Measurements from ENCODE around the gene RYR1. TPM values are rescaled to one million over a fixed set of nuclear protein-coding genes. Genes with fewer than 3 reads are reported as not detected.
A peak's percentile ranks its signal among the peaks of the same experiment; 100 is the strongest.

The RYR1 gene
- total RNA-seq, 2 experiments from 2014 or later: 2.0 to 3.1 TPM

DNA sequence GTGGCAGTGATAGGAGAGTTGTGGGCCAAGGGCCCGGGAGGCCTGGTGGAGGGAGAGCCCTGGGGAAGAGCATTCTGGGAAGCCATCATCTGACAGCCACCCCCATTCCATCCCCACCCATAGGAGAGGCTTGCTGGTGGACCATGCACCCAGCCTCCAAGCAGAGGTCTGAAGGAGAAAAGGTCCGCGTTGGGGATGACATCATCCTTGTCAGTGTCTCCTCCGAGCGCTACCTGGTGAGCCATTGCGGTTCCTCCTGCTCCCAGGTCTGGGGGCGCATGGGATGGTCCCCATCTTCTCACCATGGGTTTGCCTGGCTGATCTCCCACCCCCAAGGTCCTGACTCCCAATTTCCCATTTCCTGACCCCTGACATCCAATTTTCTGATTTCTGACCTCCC, 10.5 kb downstream of the RYR1 start:
- Mint-ChIP-seq H3K27ac (no peak overlapping the region), H3K9me3 (ENCODE audit: low read depth) (no peaks in the 10 kb centered on the region), H3K4me3 (no peak overlapping the region), H3K4me1 (no peaks in the 10 kb centered on the region), H3K36me3 (ENCODE audit: low read depth) (peaks cover 2% of the 10 kb centered on the region), H3K27me3 (peaks cover 2% of the 10 kb centered on the region)
- intact Hi-C loops (cut with DNase I, micrococcal nuclease): no loop called here
- ChIA-PET CTCF (no interaction called here), POLR2A (no interaction called here)
- no peak for ATAC-seq
- DNase-seq: no peak

DNA sequence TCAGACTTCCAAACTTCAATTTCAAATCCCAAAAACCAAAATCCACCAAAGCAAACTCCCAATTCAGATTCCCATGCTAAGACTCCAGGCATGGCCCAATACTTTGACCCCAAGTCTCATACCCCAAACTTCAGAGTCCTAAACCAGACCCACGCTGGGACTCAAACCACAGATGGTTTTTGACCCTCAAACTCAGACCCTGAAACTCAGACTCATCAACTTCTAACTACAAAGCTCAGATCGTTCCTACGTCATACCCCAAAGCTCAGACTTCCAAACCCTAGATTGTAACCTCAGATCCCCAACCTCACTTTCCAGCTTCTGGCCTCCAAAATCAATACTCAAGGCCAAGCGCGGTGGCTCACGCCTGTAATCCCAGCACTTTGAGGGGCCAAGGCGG, 11.9 kb downstream of the RYR1 start:
- Mint-ChIP-seq H3K27ac (no peak overlapping the region), H3K9me3 (ENCODE audit: low read depth) (no peaks in the 10 kb centered on the region), H3K27me3 (peaks cover 2% of the 10 kb centered on the region), H3K4me1 (no peaks in the 10 kb centered on the region), H3K4me3 (no peak overlapping the region), H3K36me3 (ENCODE audit: low read depth) (peaks cover 2% of the 10 kb centered on the region)
- CTCF ChIA-PET: interaction anchor here (0.6 to 1.2 kb wide), 2 partner anchors 42 to 488 kb away, joined by 3 to 5 read pairs; partner anchors contain the start of gene FAM98C
- ATAC-seq (no peak), DNase-seq (no peak)
- POLR2A ChIA-PET: no interaction called here
- intact Hi-C loops (cut with DNase I, micrococcal nuclease): no loop called here

DNA sequence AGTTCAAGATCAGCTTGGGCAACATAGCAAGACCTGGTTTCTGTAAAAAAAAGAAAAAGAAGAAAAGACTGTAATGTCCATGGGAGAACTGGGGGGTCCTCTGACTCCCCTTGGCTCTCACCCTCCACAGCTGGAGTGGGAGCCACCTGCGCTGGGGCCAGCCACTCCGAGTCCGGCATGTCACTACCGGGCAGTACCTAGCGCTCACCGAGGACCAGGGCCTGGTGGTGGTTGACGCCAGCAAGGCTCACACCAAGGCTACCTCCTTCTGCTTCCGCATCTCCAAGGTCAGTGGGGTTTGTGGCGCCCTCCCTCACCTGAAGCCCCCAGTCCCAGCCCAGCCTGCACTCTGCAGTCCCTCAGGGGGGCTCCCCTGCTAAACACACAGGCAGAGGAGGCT, 14.7 kb downstream of the RYR1 start:
- no peak for ATAC-seq
- no peak for DNase-seq
- Mint-ChIP-seq H3K9me3 (ENCODE audit: low read depth) (no peaks in the 10 kb centered on the region), H3K36me3 (ENCODE audit: low read depth) (peaks cover 2% of the 10 kb centered on the region), H3K4me1 (no peaks in the 10 kb centered on the region), H3K27me3 (peaks cover 2% of the 10 kb centered on the region), H3K27ac (no peak overlapping the region), H3K4me3 (no peak overlapping the region)
- CTCF ChIA-PET: interaction anchor here (1.2 kb wide), 1 partner anchor 46 kb away, joined by 4 read pairs; the partner anchor contains the start of gene FAM98C
- POLR2A ChIA-PET: no interaction called here
- intact Hi-C loops (cut with DNase I, micrococcal nuclease): no loop called here

DNA sequence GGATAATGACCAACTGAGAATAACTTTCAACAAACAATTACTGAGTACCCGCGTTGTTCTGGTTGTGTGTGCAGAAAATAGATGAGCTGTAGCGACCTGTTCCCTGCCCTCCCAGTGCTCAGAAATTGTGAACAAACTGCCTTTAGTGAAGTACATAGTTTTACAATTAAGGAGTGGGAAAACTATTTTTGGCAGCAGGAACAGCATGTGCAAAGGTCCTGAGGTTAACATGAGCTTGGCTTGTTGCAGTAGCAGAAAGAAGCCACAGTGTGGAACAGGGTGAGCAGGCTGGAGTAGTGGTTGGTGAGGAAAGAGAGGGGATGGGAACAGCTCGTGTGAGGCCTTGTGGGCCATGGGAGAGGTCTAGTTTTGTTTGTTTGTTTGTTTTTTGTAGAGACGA, 16.0 kb downstream of the RYR1 start:
- intact Hi-C loops (cut with DNase I, micrococcal nuclease): no loop called here
- Mint-ChIP-seq H3K27me3 (peaks cover 2% of the 10 kb centered on the region), H3K9me3 (ENCODE audit: low read depth) (no peaks in the 10 kb centered on the region), H3K4me1 (no peaks in the 10 kb centered on the region), H3K27ac (no peak overlapping the region), H3K36me3 (ENCODE audit: low read depth) (peaks cover 2% of the 10 kb centered on the region), H3K4me3 (no peak overlapping the region)
- ChIA-PET CTCF (no interaction called here), POLR2A (no interaction called here)
- DNase-seq (no peak), ATAC-seq (no peak)

DNA sequence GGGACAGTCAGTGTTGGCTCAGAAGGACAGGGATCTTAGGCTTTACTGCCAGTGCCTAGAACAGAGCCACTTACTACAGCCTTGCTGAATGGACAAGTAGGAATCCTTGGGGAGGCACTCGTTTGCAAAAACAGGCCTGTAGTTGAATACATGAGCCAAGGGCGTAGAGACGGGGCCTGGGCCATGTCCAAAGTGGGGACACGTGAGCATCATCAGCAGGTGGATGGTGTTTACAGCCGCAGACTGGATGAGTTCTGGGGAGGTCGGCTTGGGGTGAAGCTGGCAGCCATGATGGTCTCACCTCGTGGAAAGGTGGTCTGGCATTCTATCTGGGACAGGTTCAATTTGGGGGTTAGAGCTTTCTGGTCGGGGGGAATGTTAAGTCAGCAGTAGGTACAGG, 17.5 kb downstream of the RYR1 start:
- H3K27me3 Mint-ChIP-seq: peaks cover 2% of the 10 kb centered on the region
- intact Hi-C loops (cut with DNase I, micrococcal nuclease): no loop called here
- H3K4me1 Mint-ChIP-seq: no peaks in the 10 kb centered on the region
- H3K9me3 Mint-ChIP-seq (ENCODE audit: low read depth): no peaks in the 10 kb centered on the region
- peaks cover 2% of the 10 kb centered on the region for H3K36me3 Mint-ChIP-seq (ENCODE audit: low read depth)
- CTCF ChIA-PET: interaction anchor here (1.2 kb wide), 1 partner anchor 48 kb away, joined by 4 read pairs; the partner anchor contains the start of gene FAM98C
- H3K27ac Mint-ChIP-seq: no peak overlapping the region
- DNase-seq: no peak
- POLR2A ChIA-PET: interaction anchor here (0.7 kb wide), 1 partner anchor 63 kb away, joined by 3 read pairs; the partner anchor contains the start of gene GGN
- ATAC-seq: no peak
- H3K4me3 Mint-ChIP-seq: no peak overlapping the region

DNA sequence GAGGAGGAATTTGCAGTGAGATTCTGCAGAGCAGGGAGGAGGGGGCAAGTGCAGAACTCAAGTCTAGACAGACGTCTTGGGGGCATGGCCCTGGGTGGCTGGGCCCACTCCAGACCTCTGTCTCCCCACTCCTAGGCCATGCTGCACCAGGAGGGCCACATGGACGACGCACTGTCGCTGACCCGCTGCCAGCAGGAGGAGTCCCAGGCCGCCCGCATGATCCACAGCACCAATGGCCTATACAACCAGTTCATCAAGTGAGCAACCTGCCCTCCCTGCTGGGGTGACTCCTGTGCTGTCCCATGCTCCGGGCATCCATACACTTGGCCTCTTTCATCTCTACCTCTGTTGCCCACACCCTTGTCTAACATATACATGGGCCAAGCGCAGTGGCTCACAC, 18.1 kb downstream of the RYR1 start:
- Mint-ChIP-seq H3K27ac (no peak overlapping the region), H3K4me1 (no peaks in the 10 kb centered on the region), H3K36me3 (ENCODE audit: low read depth) (peaks cover 2% of the 10 kb centered on the region), H3K9me3 (ENCODE audit: low read depth) (no peaks in the 10 kb centered on the region), H3K27me3 (peaks cover 2% of the 10 kb centered on the region), H3K4me3 (no peak overlapping the region)
- DNase-seq (no peak), ATAC-seq (no peak)
- CTCF ChIA-PET: no interaction called here
- intact Hi-C loops (cut with DNase I, micrococcal nuclease): loop anchor here in 1 of 2 experiments (2.0 kb wide), 1 partner anchor 15 kb away; no protein-coding TSS in a partner anchor
- POLR2A ChIA-PET: no interaction called here

DNA sequence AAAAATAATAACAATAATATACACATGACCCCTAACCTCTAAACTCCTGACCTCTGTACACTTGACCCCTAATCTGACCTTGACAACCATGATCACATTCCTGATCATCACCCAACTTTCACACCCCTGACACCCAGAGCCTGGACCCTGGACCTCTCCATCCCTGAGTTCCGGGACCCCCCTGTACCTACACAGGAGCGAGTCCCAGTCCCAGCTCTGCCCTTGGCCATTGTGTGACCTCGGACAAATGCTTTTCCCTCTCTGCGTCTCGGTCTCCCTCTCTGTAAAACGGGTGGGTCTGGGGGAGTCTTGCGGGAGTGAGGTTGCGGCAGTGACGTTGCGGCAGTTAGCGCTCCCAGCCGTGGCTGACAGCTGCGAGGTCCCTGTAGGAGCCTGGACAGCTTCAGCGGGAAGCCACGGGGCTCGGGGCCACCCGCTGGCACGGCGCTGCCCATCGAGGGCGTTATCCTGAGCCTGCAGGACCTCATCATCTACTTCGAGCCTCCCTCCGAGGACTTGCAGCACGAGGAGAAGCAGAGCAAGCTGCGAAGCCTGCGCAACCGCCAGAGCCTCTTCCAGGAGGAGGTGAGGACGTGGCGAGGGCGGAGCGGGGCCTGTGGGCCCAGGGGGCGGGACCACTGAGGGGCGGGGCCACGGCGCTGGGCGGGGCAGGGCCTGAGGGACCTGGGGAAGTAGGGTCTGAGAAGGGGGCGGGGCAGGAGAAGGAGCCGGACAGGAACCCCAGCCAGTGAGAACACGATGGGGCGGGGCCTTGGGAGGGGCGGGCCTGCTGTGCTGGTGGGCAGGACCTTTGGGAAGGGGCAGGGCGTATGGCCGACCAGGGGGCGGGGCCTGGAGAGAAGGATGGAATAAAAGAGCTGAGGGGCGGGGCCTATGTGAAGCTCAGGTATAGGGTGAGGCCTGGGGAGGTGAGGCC, 19.2 kb downstream of the RYR1 start:
- POLR2A ChIA-PET: interaction anchor here (0.6 kb wide), 1 partner anchor 362 kb away, joined by 3 read pairs; no protein-coding TSS in a partner anchor
- intact Hi-C loops (cut with DNase I, micrococcal nuclease): loop anchor here in 1 of 2 experiments (2.0 kb wide), 1 partner anchor 16 kb away; no protein-coding TSS in a partner anchor
- Mint-ChIP-seq H3K27me3 (peaks cover 2% of the 10 kb centered on the region), H3K36me3 (ENCODE audit: low read depth) (peaks cover 2% of the 10 kb centered on the region), H3K9me3 (ENCODE audit: low read depth) (no peaks in the 10 kb centered on the region), H3K27ac (no peak overlapping the region), H3K4me3 (no peak overlapping the region), H3K4me1 (no peaks in the 10 kb centered on the region)
- peak; percentile 64 for ATAC-seq
- CTCF ChIA-PET: no interaction called here
- peak; percentile 63 for DNase-seq

DNA sequence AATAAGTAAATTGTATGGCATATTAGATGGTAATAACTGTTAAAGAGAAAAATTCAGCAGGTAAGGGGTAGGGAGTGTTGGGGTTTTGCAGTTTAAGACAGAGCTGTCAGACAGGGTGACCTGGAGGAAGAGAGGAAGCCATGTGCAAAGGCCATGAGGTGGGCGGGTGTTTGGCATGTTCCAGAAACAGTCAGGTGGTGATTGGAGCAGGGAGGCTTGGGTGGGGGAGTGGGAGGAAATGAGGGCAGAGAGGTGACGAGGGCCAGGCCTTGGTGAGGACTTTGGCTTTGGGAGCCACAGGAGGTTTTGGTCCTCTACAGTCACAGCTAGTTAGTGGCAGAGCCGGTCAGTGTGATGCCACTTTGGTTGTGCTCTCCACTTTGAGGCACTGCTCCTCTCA, 20.1 kb downstream of the RYR1 start:
- Mint-ChIP-seq H3K9me3 (ENCODE audit: low read depth) (no peaks in the 10 kb centered on the region), H3K27ac (no peak overlapping the region), H3K36me3 (ENCODE audit: low read depth) (peaks cover 2% of the 10 kb centered on the region), H3K4me3 (no peak overlapping the region), H3K4me1 (no peaks in the 10 kb centered on the region), H3K27me3 (peaks cover 2% of the 10 kb centered on the region)
- ChIA-PET POLR2A (interaction anchor here (0.6 kb wide), 1 partner anchor 361 kb away, joined by 3 read pairs; no protein-coding TSS in a partner anchor), CTCF (interaction anchor here (0.9 kb wide), 1 partner anchor 477 kb away, joined by 4 read pairs; the partner anchor contains the start of genes MRPS12 and SARS2)
- no peak for ATAC-seq
- intact Hi-C loops (cut with DNase I, micrococcal nuclease): loop anchor here in 1 of 2 experiments (2.0 kb wide), 1 partner anchor 17 kb away; no protein-coding TSS in a partner anchor
- DNase-seq: no peak

DNA sequence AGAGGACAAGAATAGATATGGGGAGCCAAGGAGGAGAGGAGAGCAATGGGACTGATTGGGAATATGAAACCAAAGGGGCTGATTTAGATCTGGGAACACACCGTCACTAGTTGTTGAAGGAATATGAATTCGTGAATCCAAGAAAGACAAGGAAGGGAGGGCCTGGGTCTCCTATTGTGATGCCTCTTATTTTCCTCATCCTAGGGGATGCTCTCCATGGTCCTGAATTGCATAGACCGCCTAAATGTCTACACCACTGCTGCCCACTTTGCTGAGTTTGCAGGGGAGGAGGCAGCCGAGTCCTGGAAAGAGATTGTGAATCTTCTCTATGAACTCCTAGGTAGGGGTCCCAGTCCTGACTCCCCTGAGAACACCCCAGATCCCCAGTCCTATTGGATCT, 21.5 kb downstream of the RYR1 start:
- peaks cover 3% of the 10 kb centered on the region for H3K27me3 Mint-ChIP-seq
- intact Hi-C loops (cut with DNase I, micrococcal nuclease): no loop called here
- H3K4me1 Mint-ChIP-seq: no peaks in the 10 kb centered on the region
- DNase-seq: no peak
- H3K4me3 Mint-ChIP-seq: no peak overlapping the region
- H3K27ac Mint-ChIP-seq: no peak overlapping the region
- H3K36me3 Mint-ChIP-seq (ENCODE audit: low read depth): peaks cover 3% of the 10 kb centered on the region
- ATAC-seq: no peak
- ChIA-PET CTCF (no interaction called here), POLR2A (no interaction called here)
- no peaks in the 10 kb centered on the region for H3K9me3 Mint-ChIP-seq (ENCODE audit: low read depth)

DNA sequence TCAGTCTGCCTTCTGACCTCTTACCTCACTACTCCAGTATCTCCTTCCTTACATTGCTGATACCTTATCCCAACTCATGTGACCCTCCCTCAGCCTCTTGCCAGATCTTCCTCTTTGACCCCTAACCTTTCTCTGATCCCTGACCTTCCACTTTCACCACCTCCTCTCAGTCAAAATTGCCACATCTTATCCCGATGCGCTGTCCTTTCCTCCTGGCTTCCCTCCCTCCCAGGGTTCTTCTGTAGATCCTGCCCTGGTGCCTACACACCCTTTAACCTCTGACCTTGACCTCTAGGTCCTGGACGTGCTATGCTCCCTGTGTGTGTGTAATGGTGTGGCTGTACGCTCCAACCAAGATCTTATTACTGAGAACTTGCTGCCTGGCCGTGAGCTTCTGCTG, 23.7 kb downstream of the RYR1 start:
- DNase-seq (no peak), ATAC-seq (no peak)
- Mint-ChIP-seq H3K27me3 (peaks cover 5% of the 10 kb centered on the region), H3K4me1 (no peaks in the 10 kb centered on the region), H3K4me3 (no peak overlapping the region), H3K27ac (no peak overlapping the region), H3K9me3 (ENCODE audit: low read depth) (no peaks in the 10 kb centered on the region), H3K36me3 (ENCODE audit: low read depth) (peaks cover 3% of the 10 kb centered on the region)
- ChIA-PET CTCF (no interaction called here), POLR2A (interaction anchor here (0.6 kb wide), 1 partner anchor 416 kb away, joined by 4 read pairs; no protein-coding TSS in a partner anchor)
- intact Hi-C loops (cut with DNase I, micrococcal nuclease): no loop called here

DNA sequence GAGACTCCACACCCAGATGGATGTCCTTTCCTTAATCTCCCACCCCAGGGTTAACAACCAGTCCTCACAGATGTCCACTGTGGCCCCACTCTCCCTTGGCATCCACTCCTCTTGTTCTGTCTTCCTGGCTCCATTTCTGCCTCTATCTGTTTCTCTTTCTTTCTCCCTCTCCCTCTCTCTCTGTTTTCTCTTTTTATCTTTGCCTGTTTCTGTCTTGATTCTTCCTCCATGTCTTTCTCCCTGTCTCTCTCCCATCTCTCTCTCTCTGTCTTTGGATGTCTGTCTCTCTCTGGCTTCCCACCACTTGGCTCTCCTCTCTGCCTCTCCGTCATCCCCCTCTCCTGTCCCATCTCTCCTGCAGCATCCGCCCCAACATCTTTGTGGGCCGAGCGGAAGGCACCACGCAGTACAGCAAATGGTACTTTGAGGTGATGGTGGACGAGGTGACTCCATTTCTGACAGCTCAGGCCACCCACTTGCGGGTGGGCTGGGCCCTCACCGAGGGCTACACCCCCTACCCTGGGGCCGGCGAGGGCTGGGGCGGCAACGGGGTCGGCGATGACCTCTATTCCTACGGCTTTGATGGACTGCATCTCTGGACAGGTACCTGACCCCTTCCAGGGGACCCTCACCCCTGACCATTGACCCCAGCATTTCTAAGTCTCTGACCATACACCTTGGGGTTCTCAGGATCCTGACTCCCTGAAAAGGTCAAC, 24.4 kb downstream of the RYR1 start:
- DNase-seq (no peak), ATAC-seq (no peak)
- Mint-ChIP-seq H3K4me1 (no peaks in the 10 kb centered on the region), H3K27ac (no peak overlapping the region), H3K36me3 (ENCODE audit: low read depth) (peaks cover 3% of the 10 kb centered on the region), H3K9me3 (ENCODE audit: low read depth) (no peaks in the 10 kb centered on the region), H3K4me3 (no peak overlapping the region), H3K27me3 (peaks cover 10% of the 10 kb centered on the region)
- intact Hi-C loops (cut with DNase I, micrococcal nuclease): no loop called here
- ChIA-PET CTCF (interaction anchor here (0.9 kb wide), 1 partner anchor 55 kb away, joined by 3 read pairs; the partner anchor contains the start of gene FAM98C), POLR2A (no interaction called here)

Data from activated CD4-positive, alpha-beta T cell treated with anti-CD3 and anti-CD28 coated beads for 36 hours (primary cell).